ENCODE data around the gene LRP1-AS.

GRCh38 chr12:57141249-57141648, 6.2 kb downstream of the LRP1-AS start:
- TF ChIP-seq CTCF (IDR thresholded peaks at IDR 0.05), result no peak
- TF ChIP-seq POLR2AphosphoS5 (IDR thresholded peaks at IDR 0.05), result no peak
- TF ChIP-seq POLR2A (IDR thresholded peaks at IDR 0.05), result no peak

All from prostate gland (tissue), 2 donors.